Measurements from ENCODE around the gene RGL3.

The RGL3 gene

DNA sequence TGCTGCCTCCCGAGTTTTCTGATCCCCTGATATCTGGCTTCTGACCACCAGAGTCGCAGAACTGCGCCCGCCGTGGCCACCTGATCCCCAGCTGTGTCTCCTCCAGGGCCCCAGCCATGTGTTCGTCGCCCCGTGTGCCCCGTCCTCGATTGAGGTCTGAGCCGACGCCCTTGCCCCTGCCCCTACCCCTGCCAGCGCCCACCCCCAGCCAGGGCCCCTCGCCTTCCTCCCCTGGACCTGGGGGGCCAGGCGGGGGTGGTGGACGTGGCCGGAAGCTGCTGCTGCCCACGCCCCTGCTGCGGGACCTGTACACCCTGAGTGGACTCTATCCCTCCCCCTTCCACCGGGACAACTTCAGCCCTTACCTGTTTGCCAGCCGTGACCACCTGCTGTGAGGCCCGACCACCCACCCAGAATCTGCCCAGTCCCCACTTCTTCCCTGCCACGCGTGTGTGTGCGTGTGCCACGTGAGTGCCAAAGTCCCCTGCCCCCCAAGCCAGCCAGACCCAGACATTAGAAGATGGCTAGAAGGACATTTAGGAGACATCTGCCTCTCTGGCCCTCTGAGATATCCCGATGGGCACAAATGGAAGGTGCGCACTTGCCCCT lies 54.7 kb downstream of the RGL3 start:
- TF ChIP-seq POLR2AphosphoS5 (IDR thresholded peaks at IDR 0.05; ENCODE audit: low read depth) (no peak), SPI1 (IDR thresholded peaks at IDR 0.05; ENCODE audit: borderline replicate concordance, low read depth) (no peak)
- TF ChIP-seq, protein P1, sequence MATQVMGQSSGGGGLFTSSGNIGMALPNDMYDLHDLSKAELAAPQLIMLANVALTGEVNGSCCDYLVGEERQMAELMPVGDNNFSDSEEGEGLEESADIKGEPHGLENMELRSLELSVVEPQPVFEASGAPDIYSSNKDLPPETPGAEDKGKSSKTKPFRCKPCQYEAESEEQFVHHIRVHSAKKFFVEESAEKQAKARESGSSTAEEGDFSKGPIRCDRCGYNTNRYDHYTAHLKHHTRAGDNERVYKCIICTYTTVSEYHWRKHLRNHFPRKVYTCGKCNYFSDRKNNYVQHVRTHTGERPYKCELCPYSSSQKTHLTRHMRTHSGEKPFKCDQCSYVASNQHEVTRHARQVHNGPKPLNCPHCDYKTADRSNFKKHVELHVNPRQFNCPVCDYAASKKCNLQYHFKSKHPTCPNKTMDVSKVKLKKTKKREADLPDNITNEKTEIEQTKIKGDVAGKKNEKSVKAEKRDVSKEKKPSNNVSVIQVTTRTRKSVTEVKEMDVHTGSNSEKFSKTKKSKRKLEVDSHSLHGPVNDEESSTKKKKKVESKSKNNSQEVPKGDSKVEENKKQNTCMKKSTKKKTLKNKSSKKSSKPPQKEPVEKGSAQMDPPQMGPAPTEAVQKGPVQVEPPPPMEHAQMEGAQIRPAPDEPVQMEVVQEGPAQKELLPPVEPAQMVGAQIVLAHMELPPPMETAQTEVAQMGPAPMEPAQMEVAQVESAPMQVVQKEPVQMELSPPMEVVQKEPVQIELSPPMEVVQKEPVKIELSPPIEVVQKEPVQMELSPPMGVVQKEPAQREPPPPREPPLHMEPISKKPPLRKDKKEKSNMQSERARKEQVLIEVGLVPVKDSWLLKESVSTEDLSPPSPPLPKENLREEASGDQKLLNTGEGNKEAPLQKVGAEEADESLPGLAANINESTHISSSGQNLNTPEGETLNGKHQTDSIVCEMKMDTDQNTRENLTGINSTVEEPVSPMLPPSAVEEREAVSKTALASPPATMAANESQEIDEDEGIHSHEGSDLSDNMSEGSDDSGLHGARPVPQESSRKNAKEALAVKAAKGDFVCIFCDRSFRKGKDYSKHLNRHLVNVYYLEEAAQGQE (IDR thresholded peaks at IDR 0.05; ENCODE audit: insufficient replicate concordance, low read depth), result no peak
- TF ChIP-seq, protein P2, sequence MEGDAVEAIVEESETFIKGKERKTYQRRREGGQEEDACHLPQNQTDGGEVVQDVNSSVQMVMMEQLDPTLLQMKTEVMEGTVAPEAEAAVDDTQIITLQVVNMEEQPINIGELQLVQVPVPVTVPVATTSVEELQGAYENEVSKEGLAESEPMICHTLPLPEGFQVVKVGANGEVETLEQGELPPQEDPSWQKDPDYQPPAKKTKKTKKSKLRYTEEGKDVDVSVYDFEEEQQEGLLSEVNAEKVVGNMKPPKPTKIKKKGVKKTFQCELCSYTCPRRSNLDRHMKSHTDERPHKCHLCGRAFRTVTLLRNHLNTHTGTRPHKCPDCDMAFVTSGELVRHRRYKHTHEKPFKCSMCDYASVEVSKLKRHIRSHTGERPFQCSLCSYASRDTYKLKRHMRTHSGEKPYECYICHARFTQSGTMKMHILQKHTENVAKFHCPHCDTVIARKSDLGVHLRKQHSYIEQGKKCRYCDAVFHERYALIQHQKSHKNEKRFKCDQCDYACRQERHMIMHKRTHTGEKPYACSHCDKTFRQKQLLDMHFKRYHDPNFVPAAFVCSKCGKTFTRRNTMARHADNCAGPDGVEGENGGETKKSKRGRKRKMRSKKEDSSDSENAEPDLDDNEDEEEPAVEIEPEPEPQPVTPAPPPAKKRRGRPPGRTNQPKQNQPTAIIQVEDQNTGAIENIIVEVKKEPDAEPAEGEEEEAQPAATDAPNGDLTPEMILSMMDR (IDR thresholded peaks at IDR 0.05; ENCODE audit: insufficient read depth, low read length), result no peak
- H3K4me3 ChIP-seq (replicated peaks; ENCODE audit: insufficient read depth, low read length), result no peak overlapping the region

DNA sequence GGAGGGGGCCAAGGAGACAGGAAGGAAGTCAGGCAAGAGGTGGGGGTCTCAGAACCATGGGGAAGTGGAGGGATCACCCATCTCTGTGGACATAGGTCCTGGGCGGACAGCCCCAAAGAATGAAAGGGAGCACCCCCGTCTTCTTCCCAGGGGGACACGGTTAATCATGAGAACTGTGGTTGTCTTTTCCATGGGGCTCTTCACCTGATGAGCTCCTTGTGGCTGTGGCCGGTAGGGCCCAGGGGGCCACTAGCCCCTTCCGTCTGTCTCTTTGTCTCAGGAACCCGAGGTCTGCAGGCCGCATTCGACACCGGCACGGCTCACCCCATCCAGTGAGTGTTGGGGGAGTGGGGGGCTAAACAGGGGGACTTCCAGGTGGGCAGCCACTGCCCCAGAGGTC lies 55.2 kb downstream of the RGL3 start:
- TF ChIP-seq, protein P2 (IDR thresholded peaks at IDR 0.05; ENCODE audit: insufficient read depth, low read length), result no peak
- TF ChIP-seq, protein P1 (IDR thresholded peaks at IDR 0.05; ENCODE audit: insufficient replicate concordance, low read depth), result no peak
- no peak for TF ChIP-seq SPI1 (IDR thresholded peaks at IDR 0.05; ENCODE audit: borderline replicate concordance, low read depth)
- TF ChIP-seq POLR2AphosphoS5 (IDR thresholded peaks at IDR 0.05; ENCODE audit: low read depth), result no peak
- TF ChIP-seq GABPA (IDR thresholded peaks at IDR 0.05; ENCODE audit: low read depth), result no peak
- Histone ChIP-seq H3K27me3 (ENCODE audit: insufficient read depth, poor library complexity, severe bottlenecking) (no peaks in the 10 kb centered on the region), H3K4me3 (replicated peaks; ENCODE audit: insufficient read depth, low read length) (no peak overlapping the region), H3K27ac (replicated peaks) (no peak overlapping the region)
- no peak for DNase-seq (ENCODE audit: low read depth in 1 of 2, low spot score in 1 of 2)

More for the DNA sequence above, 54.7 kb downstream of the RGL3 start:
- Histone ChIP-seq H3K27ac (replicated peaks) (no peak overlapping the region), H3K27me3 (ENCODE audit: insufficient read depth, poor library complexity, severe bottlenecking) (no peaks in the 10 kb centered on the region)
- no peak for DNase-seq (ENCODE audit: low read depth in 1 of 2, low spot score in 1 of 2)

DNA sequence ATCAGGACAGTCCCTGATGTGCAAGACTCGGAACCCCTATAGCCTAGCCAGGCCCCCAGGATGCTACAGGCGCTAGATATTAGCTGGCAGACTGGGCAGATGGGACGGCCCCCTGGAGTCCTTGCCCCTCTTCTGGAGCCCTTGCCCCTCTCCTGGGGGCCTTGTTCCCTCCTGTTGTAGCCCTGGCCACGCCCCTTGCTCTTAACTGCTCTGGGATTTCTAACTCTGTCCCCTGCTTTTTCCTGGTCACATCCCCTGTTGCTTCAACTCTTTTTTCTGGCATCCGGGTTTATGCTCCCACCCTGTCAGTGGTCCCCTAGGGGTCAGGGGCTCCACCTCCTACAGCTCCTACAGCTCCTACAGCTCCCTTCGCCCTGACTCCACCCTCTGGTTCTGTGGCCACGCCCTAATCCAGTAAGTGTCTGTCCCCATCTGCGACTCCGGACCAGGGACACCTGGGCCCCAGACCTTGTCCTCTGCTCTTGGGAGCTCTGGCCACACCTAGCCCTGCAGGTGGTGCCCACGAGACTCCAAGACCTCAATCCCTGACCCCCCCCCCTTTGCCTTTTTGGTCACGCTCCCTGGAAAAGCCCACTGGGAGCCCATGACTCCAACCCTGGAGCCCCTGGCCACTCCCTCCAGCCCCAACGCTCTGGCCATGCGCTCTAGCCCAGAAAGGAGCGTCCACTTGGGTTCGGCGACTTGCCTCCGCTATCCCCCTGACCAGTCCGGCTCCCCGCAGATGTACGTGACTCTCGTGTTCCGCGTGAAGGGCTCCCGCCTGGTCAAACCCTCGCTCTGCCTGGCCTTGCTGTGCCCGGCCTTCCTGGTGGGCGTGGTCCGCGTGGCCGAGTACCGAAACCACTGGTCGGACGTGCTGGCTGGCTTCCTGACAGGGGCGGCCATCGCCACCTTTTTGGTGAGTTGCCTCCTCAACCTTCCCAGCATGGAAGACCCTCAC lies 57.1 kb downstream of the RGL3 start:
- H3K4me3 ChIP-seq (replicated peaks; ENCODE audit: insufficient read depth, low read length), result no peak overlapping the region
- no peak overlapping the region for H3K27ac ChIP-seq (replicated peaks)
- TF ChIP-seq, protein P2 (IDR thresholded peaks at IDR 0.05; ENCODE audit: insufficient read depth, low read length), result no peak
- TF ChIP-seq, protein P1 (IDR thresholded peaks at IDR 0.05; ENCODE audit: insufficient replicate concordance, low read depth), result no peak
- TF ChIP-seq POLR2AphosphoS5 (IDR thresholded peaks at IDR 0.05; ENCODE audit: low read depth) (no peak), SPI1 (IDR thresholded peaks at IDR 0.05; ENCODE audit: borderline replicate concordance, low read depth) (no peak), GABPA (IDR thresholded peaks at IDR 0.05; ENCODE audit: low read depth) (no peak)
- no peaks in the 10 kb centered on the region for H3K27me3 ChIP-seq (ENCODE audit: insufficient read depth, poor library complexity, severe bottlenecking)
- no peak for DNase-seq (ENCODE audit: low read depth in 1 of 2, low spot score in 1 of 2)
